Measurements from ENCODE around the gene RPS19.

GRCh38 chr19:41815301-41815700, 44.8 kb upstream of the RPS19 start:
- no peak for TF ChIP-seq POLR2A (IDR thresholded peaks at IDR 0.05; ENCODE audit: low read depth, low read length)
- no peak for TF ChIP-seq PAX5 (IDR thresholded peaks at IDR 0.05; ENCODE audit: insufficient read depth, low read length, severe bottlenecking)
- no peak for TF ChIP-seq TAF1 (IDR thresholded peaks at IDR 0.05; ENCODE audit: low read depth, low read length)
- no peak for TF ChIP-seq POLR2AphosphoS5 (IDR thresholded peaks at IDR 0.05; ENCODE audit: low read depth, low read length)

All from GM12891 (cell line).